GM18505 (cell line): ENCODE data around the gene FANCI.

Experiments used
- ATAC-seq: cut with Tn5 transposase; IDR thresholded peaks from one replicate; pipeline ENCODE4 v1.9.1; 2021; ENCODE audit not compliant: unreplicated experiment
- POLR2A ChIP-seq: IDR thresholded peaks from 4 replicates; pipeline ENCODE4 v1.6.1; 2011; ENCODE audit warnings: borderline replicate concordance; ENCODE audit not compliant: insufficient read depth, insufficient read length; ENCODE audit errors: extremely low read depth

The FANCI gene

GRCh38 chr15:89325039-89325803 lies 81.4 kb downstream of the FANCI start:
- no peak for ATAC-seq
- TF ChIP-seq POLR2A: no peak

DNA sequence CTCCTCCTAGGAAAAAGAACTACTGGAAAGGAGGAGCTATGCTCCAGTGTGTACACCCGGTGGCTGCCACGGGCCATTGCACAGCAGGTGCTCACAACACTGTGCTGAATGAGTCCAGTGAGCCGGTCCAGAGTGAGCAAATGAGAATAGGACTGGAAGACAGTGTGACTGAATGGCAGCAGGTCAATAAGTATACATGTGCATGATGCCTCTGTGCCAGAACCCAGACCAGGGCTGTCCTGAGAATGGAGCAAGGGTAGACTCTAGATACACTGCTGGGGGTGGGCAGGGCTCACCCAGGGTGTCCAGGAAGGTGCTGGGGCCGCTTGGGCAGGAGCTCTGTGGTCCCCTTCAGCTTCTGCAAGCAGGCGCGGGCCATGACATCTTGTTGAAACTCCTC lies 82.5 kb downstream of the FANCI start:
- no peak for ATAC-seq

GRCh38 chr15:89327113-89327512 lies 83.3 kb downstream of the FANCI start:
- no peak for ATAC-seq

More for the DNA sequence above, 82.5 kb downstream of the FANCI start:
- TF ChIP-seq POLR2A: no peak

DNA sequence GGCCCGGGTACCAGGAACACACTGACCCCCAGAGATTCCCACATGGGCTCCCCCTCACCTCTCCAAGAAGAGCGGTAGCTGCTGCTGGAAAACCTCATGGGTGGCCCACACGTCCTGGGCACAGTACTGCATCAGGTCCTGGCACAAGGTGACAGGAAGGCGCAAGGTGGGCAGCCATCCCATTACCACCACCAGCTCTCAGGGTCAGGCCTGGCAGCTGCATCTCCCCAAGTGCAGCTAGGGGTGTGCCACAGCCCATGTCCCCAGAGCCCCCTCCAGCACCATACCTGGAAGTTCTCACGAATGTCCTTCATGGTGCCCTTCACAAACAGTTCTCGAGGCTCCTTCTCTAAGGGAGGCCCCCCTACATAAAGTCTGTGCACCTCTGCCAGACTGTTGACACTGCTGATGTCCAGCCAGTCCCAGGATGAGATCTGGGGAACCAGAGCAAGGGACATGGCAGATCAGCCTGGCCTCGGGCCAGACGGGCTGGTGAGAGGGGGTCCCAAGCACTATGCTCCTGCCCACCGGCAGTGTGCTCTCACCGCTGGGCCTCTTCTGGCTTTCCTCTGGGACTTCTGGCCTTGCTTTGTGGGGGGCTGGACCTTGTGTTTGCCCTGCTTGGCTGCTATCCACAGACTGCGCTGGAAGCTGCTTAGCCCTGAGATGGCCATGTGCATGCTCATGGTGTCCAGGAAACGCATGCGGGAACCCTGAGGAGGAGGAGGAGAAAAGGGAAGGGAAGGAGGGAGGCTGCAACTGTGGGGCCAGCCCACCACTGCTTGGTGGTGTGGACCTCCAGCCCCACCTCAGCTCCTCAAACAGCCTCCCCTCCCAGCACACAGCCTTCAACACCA lies 84.8 kb downstream of the FANCI start:
- TF ChIP-seq POLR2A: no peak
- ATAC-seq: no peak

More at GRCh38 chr15:89327113-89327512, 83.3 kb downstream of the FANCI start:
- no peak for TF ChIP-seq POLR2A

- ATAC-seq: no peak
- no peak for TF ChIP-seq POLR2A
Measured at GRCh38 chr15:89329329-89330084, 85.7 kb downstream of the FANCI start.

- no peak for TF ChIP-seq POLR2A
- no peak for ATAC-seq
Measured at GRCh38 chr15:89330119-89330518, 86.3 kb downstream of the FANCI start.

DNA sequence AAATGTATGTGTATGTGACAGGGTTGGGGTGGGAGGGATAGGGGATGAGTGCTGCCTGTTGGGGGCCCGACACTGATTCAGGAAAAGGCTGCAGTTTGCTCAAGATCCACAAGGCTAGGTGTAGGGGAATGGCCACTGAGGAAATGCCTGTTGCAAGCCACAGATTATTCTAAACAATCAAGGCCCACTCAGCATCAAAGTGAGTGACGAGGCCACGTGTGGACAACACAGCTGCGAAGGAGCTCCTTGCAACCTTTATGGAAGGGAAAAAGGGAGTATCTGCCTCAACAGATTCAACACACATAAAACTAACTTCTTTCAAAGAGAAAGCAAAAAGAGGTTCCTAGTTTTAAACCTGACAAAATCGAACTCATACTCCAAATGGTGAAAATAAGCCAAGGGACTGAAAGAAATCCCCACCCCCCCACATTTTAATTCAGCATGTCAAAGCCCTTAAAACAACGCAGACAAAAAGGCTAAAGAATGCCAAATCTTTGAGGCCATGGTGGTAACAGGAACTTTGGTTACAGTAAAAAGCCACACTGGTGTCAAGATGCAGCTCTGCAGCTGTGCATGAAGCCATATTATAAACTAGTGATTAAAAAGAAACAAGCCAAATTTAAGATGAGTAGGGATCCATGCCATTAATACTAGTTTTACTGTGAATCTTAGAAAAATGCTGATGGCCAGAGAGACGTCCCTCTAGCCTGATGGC lies 87.3 kb downstream of the FANCI start:
- ATAC-seq: no peak
- no peak for TF ChIP-seq POLR2A

DNA sequence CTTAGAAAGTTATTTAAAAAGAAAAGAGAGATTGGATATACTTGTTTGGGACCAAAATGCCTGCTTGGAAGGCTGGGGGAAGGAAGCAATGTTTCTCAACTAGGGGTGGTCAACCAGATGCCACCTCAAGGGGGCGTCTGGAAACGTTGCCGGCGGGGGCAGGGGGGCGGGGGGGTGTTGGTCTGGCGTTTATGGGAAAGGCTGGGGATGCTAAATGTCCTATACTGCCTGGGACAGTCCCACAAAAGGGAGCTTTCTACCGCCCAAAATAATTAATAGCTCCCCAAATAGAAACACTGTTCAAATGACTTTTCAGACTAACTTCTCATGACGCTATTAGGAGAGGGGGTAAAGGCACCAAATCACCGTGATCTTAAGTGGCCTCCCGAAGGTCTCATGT lies 88.7 kb downstream of the FANCI start:
- ATAC-seq: no peak
- no peak for TF ChIP-seq POLR2A

GRCh38 chr15:89333011-89333860 lies 89.5 kb downstream of the FANCI start:
- ATAC-seq: no peak
- TF ChIP-seq POLR2A: no peak

DNA sequence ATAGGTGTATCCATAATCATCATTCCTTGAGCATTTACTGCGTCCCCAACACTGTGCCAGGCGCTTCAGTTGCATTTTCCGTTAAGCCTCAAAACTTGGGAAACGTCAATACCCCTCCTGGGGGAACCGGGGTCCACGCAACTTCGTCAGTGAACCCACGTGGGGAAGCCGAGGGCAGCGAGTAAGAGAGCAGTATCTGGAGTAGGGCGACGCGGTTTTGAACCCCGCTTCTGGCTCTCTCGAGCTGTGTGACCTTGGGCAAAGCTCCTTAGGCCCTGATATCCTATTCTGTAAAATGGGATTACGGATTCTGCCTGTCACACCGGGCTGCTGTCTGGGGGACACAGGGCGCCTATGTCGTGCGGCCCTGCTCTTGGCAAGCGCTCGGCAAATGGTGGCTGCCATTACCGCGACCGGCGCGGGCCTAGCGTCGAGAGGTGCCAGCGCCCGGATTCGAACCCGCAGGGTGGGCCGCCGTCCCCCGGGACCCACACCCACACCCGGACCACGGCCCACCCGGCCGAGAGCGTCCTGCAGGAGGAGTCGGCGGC lies 90.3 kb downstream of the FANCI start:
- ATAC-seq: no peak
- no peak for TF ChIP-seq POLR2A

DNA sequence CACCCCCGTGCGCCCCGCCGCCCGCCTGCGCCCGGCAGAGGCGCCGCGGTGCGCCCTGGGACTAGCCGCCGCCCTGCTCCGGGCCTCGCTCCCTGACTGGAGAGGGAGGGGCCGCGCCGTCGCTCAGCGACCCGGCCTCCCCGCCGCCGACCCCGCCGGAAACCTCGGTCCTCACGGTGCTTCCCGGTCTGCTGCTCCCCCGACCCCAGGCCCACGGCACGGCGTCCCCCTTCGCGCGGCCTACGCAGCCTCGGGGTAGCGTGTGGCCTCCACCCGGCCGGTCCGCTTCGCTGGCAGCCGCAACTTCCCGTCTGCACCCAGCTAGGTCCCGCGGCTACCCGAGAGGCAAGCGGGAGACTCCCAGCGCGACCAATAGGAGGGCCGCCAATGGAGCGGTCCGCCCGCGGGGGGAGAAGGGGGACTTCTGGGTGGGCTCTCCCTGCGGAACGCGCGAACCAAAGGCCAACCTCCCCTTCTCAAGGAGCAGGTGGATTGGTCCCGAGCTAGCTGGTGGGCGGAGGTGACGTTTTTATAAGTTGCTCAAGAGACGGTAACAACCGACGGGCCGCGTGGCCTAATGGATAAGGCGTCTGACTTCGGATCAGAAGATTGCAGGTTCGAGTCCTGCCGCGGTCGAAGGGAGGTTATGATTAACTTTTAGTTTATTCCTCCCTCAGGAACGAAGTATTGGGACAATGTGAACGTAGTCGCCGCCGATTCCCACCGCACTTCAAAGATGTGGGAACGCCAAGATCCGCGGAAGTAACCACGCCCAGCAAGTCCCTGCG lies 90.9 kb downstream of the FANCI start, which contains the start of gene POLG:
TSS of gene POLG (minus strand) at position 315 of the 788 bp plus-strand sequence. CDS start 1,070 bp downstream, outside the sequence.
- peak; percentile 82 for ATAC-seq
- TF ChIP-seq POLR2A: peak; percentile 98
